Umbilical cord (tissue), 2 donors: Measurements from ENCODE around the gene IFI27. TPM values are rescaled to one million over a fixed set of nuclear protein-coding genes. Genes with fewer than 3 reads are reported as not detected.
"Not testable (repeated sequence)": the region's sequence is repeated elsewhere in the genome, so short reads cannot be mapped to it uniquely, and the experiment has no call there.

Source experiments
- DNase-seq: peaks from one replicate; pipeline ENCODE4 v3.0.0-alpha.2; 2015; ENCODE audit warnings: low spot score
- total RNA-seq: library from RNA; depleted of rRNA; stranded (reverse); fragments of >200 nt; gene quantifications from one replicate; pipeline ENCODE4 v1.2.3, GENCODE V29; 2014; ENCODE audit warnings: low replicate concordance; ENCODE audit not compliant: insufficient read depth

Gene IFI27
- total RNA-seq: 40.7 TPM

GRCh38 chr14:94110552-94111181 lies at the start of gene IFI27:
TSS of gene IFI27 (plus strand) at chr14:94110736.
- DNase-seq: peak; percentile 60

GRCh38 chr14:94062344-94062940 lies 48.1 kb upstream of the IFI27 start:
- DNase-seq: no peak

GRCh38 chr14:94066089-94066676 lies 44.4 kb upstream of the IFI27 start:
- no peak for DNase-seq

GRCh38 chr14:94072076-94072475 lies 38.5 kb upstream of the IFI27 start:
- not testable (repeated sequence) for DNase-seq

GRCh38 chr14:94074534-94074933 lies 36.0 kb upstream of the IFI27 start:
- no peak for DNase-seq

- no peak for DNase-seq
These were observed 35.5 kb upstream of the IFI27 start for GRCh38 chr14:94075008-94075407.

GRCh38 chr14:94077111-94077821 lies 33.3 kb upstream of the IFI27 start:
- DNase-seq: no peak

GRCh38 chr14:94077823-94078222 lies 32.7 kb upstream of the IFI27 start:
- DNase-seq: no peak

GRCh38 chr14:94079891-94080620 lies 30.5 kb upstream of the IFI27 start:
- DNase-seq: peak; percentile 38

GRCh38 chr14:94080621-94081385 lies 29.7 kb upstream of the IFI27 start, which contains the start of the genes DDX24 and IFI27L1:
TSS of gene DDX24 (minus strand) at chr14:94081202. CDS start at chr14:94079742, 1,460 bp downstream.
TSS of gene IFI27L1 (plus strand) at chr14:94081310. CDS start at chr14:94096938, 15,628 bp downstream.
- peak; percentile 97 for DNase-seq

GRCh38 chr14:94081386-94081820 lies 29.1 kb upstream of the IFI27 start:
- DNase-seq: no peak

GRCh38 chr14:94087891-94088290 lies 22.6 kb upstream of the IFI27 start:
- DNase-seq: no peak

GRCh38 chr14:94088516-94088915 lies 22.0 kb upstream of the IFI27 start:
- no peak for DNase-seq

- DNase-seq: no peak
These were observed 21.1 kb upstream of the IFI27 start for GRCh38 chr14:94089479-94089878.

- no peak for DNase-seq
These were observed 17.1 kb upstream of the IFI27 start for GRCh38 chr14:94093418-94093817.

- no peak for DNase-seq
These were observed 13.4 kb upstream of the IFI27 start for GRCh38 chr14:94097091-94097490.

- no peak for DNase-seq
These were observed 12.1 kb upstream of the IFI27 start for GRCh38 chr14:94098326-94098992.

GRCh38 chr14:94099006-94099405 lies 11.5 kb upstream of the IFI27 start:
- no peak for DNase-seq

- no peak for DNase-seq
These were observed 9.7 kb upstream of the IFI27 start for GRCh38 chr14:94100847-94101246.

- DNase-seq: no peak
These were observed 8.8 kb upstream of the IFI27 start for GRCh38 chr14:94101748-94102147.
